Panc1 (cell line): ENCODE results near the gene LRRK1.

ENCODE experiments used
- POLR2AphosphoS5 ChIP-seq: IDR thresholded peaks from 2 replicates; pipeline ENCODE4 v1.6.1; 2012; ENCODE audit warnings: mild to moderate bottlenecking, low read depth, low read length, moderate library complexity
- TF ChIP-seq, protein P1 (sequence below): fragments of 450-650 bp; IDR thresholded peaks from 2 replicates; pipeline ENCODE4 v1.5.1; 2017; ENCODE audit warnings: mild to moderate bottlenecking
- TF ChIP-seq, protein P2 (sequence below), 2 experiments: IDR thresholded peaks; 2 replicates each; pipeline ENCODE4 v1.6.1; 2011 to 2012; ENCODE audit warnings: low read depth in 2 of 2, control low read depth in 1 of 2, low read length in 1 of 2, mild to moderate bottlenecking in 1 of 2, moderate library complexity in 1 of 2; ENCODE audit not compliant: insufficient read depth in 1 of 2

DNA sequence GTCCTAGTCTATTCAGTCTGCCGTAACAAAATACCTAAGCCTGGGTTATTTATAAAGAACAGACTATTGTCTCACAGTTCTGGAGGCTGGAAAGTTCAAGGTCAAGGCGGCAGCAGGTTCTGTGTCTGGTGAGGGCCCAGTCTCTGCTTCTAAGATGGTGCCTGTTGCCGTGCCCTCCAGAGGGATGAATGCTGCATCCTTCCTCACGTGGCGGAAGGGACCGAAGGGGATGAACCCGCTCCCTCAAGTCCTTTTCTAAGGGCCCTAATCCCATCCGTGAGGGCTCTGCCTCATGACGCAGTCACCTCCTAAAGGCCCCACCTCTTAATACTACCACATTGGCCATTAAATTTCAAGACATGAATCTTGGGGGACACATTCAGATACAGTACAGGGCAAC, 199.0 kb downstream of the LRRK1 start:
- TF ChIP-seq, protein P1, sequence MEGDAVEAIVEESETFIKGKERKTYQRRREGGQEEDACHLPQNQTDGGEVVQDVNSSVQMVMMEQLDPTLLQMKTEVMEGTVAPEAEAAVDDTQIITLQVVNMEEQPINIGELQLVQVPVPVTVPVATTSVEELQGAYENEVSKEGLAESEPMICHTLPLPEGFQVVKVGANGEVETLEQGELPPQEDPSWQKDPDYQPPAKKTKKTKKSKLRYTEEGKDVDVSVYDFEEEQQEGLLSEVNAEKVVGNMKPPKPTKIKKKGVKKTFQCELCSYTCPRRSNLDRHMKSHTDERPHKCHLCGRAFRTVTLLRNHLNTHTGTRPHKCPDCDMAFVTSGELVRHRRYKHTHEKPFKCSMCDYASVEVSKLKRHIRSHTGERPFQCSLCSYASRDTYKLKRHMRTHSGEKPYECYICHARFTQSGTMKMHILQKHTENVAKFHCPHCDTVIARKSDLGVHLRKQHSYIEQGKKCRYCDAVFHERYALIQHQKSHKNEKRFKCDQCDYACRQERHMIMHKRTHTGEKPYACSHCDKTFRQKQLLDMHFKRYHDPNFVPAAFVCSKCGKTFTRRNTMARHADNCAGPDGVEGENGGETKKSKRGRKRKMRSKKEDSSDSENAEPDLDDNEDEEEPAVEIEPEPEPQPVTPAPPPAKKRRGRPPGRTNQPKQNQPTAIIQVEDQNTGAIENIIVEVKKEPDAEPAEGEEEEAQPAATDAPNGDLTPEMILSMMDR = no peak
- TF ChIP-seq POLR2AphosphoS5 = no peak
- TF ChIP-seq, protein P2, sequence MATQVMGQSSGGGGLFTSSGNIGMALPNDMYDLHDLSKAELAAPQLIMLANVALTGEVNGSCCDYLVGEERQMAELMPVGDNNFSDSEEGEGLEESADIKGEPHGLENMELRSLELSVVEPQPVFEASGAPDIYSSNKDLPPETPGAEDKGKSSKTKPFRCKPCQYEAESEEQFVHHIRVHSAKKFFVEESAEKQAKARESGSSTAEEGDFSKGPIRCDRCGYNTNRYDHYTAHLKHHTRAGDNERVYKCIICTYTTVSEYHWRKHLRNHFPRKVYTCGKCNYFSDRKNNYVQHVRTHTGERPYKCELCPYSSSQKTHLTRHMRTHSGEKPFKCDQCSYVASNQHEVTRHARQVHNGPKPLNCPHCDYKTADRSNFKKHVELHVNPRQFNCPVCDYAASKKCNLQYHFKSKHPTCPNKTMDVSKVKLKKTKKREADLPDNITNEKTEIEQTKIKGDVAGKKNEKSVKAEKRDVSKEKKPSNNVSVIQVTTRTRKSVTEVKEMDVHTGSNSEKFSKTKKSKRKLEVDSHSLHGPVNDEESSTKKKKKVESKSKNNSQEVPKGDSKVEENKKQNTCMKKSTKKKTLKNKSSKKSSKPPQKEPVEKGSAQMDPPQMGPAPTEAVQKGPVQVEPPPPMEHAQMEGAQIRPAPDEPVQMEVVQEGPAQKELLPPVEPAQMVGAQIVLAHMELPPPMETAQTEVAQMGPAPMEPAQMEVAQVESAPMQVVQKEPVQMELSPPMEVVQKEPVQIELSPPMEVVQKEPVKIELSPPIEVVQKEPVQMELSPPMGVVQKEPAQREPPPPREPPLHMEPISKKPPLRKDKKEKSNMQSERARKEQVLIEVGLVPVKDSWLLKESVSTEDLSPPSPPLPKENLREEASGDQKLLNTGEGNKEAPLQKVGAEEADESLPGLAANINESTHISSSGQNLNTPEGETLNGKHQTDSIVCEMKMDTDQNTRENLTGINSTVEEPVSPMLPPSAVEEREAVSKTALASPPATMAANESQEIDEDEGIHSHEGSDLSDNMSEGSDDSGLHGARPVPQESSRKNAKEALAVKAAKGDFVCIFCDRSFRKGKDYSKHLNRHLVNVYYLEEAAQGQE (IDR thresholded peaks at IDR 0.05; ENCODE audit: insufficient read depth in 1 of 2, low read depth in 2 of 2, low read length in 1 of 2) = no peak
